RWPE2 (cell line): Measurements from ENCODE around the gene PLA2G2F.

Experiments used
- ATAC-seq: fragments of 200-7000 bp; cut with Tn5 transposase; 3 replicates; pipeline ENCODE4 v1.9.1; 2021; ENCODE audit warnings: low read depth
- DNase-seq: peaks from one replicate; pipeline ENCODE4 v3.0.0-alpha.2; 2020; ENCODE audit warnings: low spot score
- H3K27ac ChIP-seq: fragments of 450-650 bp; 2 replicates; pipeline ENCODE4 v1.5.1; 2017; ENCODE audit warnings: mild to moderate bottlenecking; ENCODE audit not compliant: poor library complexity, severe bottlenecking
- H3K27me3 ChIP-seq: fragments of 250-450 bp; sonication (Bioruptor Pico); 2 replicates; pipeline ENCODE4 v1.5.1; 2021; ENCODE audit warnings: mild to moderate bottlenecking, moderate library complexity; ENCODE audit not compliant: insufficient read depth, poor library complexity, severe bottlenecking
- H3K36me3 ChIP-seq: fragments of 250-450 bp; sonication (Bioruptor Pico); 2 replicates; pipeline ENCODE4 v1.5.1; 2020; ENCODE audit warnings: low read depth, mild to moderate bottlenecking, moderate library complexity
- H3K4me1 ChIP-seq: fragments of 250-450 bp; sonication (Bioruptor Pico); 2 replicates; pipeline ENCODE4 v1.5.1; 2021; ENCODE audit warnings: mild to moderate bottlenecking, moderate library complexity; ENCODE audit not compliant: insufficient read depth, poor library complexity, severe bottlenecking
- H3K4me3 ChIP-seq: fragments of 250-450 bp; sonication (Bioruptor Pico); 2 replicates; pipeline ENCODE4 v1.5.1; 2021; ENCODE audit warnings: mild to moderate bottlenecking, moderate library complexity; ENCODE audit not compliant: severe bottlenecking
- H3K9me3 ChIP-seq: fragments of 250-450 bp; sonication (Bioruptor Pico); 2 replicates; pipeline ENCODE4 v1.5.1; 2021; ENCODE audit warnings: mild to moderate bottlenecking, moderate library complexity; ENCODE audit not compliant: severe bottlenecking
- CTCF ChIP-seq: fragments of 450-650 bp; IDR thresholded peaks from one replicate; pipeline ENCODE4 v1.5.1; 2017; ENCODE audit warnings: mild to moderate bottlenecking, moderate library complexity; ENCODE audit not compliant: poor library complexity, severe bottlenecking

The PLA2G2F gene

DNA sequence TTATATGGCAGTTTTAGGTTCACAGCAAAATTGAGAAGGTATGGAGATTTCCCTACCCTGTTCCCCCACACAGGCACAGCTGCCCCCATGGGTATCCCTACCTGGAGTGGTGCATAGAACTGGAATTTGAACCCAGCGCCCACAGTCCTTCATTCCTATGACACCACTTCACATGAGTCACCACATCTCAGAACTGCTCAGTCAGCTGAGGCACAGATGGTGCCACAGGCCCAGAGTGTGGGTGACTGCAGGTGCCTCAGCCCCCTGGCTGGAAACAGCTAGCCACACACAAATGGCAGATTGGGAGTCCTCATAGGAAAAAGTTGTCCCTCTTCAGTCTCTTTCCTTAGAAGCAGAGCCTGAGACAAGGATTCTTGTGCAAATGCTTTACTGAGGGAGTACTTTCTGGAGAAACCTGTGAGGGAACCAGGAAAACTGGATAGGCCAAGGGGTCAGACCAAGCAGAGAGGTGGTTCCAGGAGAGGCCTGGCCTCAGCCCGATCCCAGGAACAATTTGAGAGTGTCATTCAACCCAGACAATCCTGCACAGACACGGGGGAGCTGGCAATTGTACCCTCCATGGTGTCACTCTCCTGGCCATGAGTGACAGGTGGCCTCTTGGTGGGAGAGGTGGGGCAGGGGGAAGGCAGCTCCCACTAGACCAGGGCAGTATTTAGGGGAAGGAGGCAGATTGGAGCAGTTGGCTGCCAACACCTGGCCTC, 26.7 kb upstream of the PLA2G2F start:
- Histone ChIP-seq H3K27ac (no peak overlapping the region), H3K27me3 (no peaks in the 10 kb centered on the region), H3K4me1 (peaks cover 4% of the 10 kb centered on the region), H3K9me3 (no peaks in the 10 kb centered on the region), H3K4me3 (no peak overlapping the region), H3K36me3 (no peaks in the 10 kb centered on the region)
- TF ChIP-seq CTCF = no peak
- DNase-seq = no peak
- no peak for ATAC-seq

- TF ChIP-seq CTCF = no peak
These were observed 25.0 kb upstream of the PLA2G2F start for GRCh38 chr1:20114021-20114648.

DNA sequence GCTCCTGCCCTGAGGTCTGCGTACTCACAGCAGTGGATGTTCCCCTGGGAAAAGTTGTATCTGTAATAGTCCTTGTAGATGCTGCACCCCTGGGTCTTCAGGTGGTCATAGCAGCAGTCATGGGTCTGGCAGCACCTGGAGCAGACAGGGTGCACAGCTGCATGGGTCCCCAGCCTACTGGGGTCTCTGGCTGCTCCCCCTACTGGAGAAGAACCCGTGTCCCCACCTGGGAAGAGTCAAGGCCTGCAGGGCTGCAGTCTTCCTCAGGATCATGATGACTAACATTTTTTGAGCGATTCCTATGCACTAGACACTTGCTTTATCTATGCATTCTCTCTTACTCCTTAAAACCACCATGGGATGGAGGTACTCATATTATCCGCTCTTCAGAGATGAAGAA, 23.6 kb upstream of the PLA2G2F start:
- H3K9me3 ChIP-seq = no peaks in the 10 kb centered on the region
- ATAC-seq (no peak), DNase-seq (no peak)
- H3K4me1 ChIP-seq = peaks cover 2% of the 10 kb centered on the region
- no peak for TF ChIP-seq CTCF
- no peaks in the 10 kb centered on the region for H3K36me3 ChIP-seq
- H3K27me3 ChIP-seq = no peaks in the 10 kb centered on the region
- no peak overlapping the region for H3K27ac ChIP-seq
- H3K4me3 ChIP-seq = no peak overlapping the region

More at GRCh38 chr1:20114021-20114648, 25.0 kb upstream of the PLA2G2F start:
- Histone ChIP-seq H3K36me3 (no peaks in the 10 kb centered on the region), H3K27me3 (no peaks in the 10 kb centered on the region), H3K27ac (no peak overlapping the region), H3K4me1 (peaks cover 4% of the 10 kb centered on the region), H3K9me3 (no peaks in the 10 kb centered on the region), H3K4me3 (no peak overlapping the region)
- ATAC-seq = no peak
- no peak for DNase-seq

GRCh38 chr1:20115916-20116315, 23.2 kb upstream of the PLA2G2F start:
- Histone ChIP-seq H3K4me1 (no peaks in the 10 kb centered on the region), H3K36me3 (no peaks in the 10 kb centered on the region), H3K9me3 (no peaks in the 10 kb centered on the region), H3K27ac (no peak overlapping the region), H3K4me3 (no peak overlapping the region), H3K27me3 (no peaks in the 10 kb centered on the region)
- DNase-seq (no peak), ATAC-seq (no peak)
- no peak for TF ChIP-seq CTCF

DNA sequence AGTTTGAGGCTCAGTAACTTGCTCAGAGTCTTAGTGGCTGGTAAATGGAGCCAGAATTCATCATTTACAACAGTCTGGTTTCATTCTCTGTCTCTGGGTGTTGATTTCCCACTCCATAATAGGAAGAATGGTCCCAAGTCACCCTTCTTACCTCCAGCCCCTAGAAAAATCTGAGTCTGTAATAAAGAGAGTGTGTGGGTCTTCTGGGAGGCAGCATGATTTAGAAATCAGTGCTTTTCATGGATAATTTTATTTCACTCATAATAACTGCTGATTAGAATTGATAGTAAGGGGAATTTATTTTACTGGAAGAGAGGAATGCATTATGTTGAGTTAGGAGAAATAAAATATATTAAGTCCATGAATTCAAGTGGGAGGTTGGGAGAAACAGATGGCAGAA, 21.9 kb upstream of the PLA2G2F start:
- no peaks in the 10 kb centered on the region for H3K27me3 ChIP-seq
- no peaks in the 10 kb centered on the region for H3K9me3 ChIP-seq
- H3K4me1 ChIP-seq = no peaks in the 10 kb centered on the region
- ATAC-seq (no peak), DNase-seq (no peak)
- TF ChIP-seq CTCF = no peak
- H3K4me3 ChIP-seq = no peak overlapping the region
- no peaks in the 10 kb centered on the region for H3K36me3 ChIP-seq
- no peak overlapping the region for H3K27ac ChIP-seq
